ENCODE data around the gene PNPLA5. TPM values are rescaled to one million over a fixed set of nuclear protein-coding genes. Genes with fewer than 3 reads are reported as not detected.
A peak's percentile ranks its signal among the peaks of the same experiment; 100 is the strongest.
"Not testable (repeated sequence)": the region's sequence is repeated elsewhere in the genome, so short reads cannot be mapped to it uniquely, and the experiment has no call there.

The PNPLA5 gene
- polyA plus RNA-seq, 6 donors from 2014 or later: not detected

- peaks cover 0 to 3% (median 0%) of the 10 kb centered on the region in 7 donors for H3K9me3 Mint-ChIP-seq
- ATAC-seq (ENCODE audit: low read depth in 2 of 2) (no peak), DNase-seq (no peak)
- H3K27me3 Mint-ChIP-seq: peaks cover 22 to 84% (median 70%) of the 10 kb centered on the region in 3 donors
- H3K4me3 Mint-ChIP-seq: no peak overlapping the region
- H3K4me1 Mint-ChIP-seq: peaks cover 9 to 17% (median 12%) of the 10 kb centered on the region in 3 donors
- no peaks in the 10 kb centered on the region for H3K36me3 Mint-ChIP-seq
- H3K27ac Mint-ChIP-seq: no peak overlapping the region
Observed at GRCh38 chr22:43921370-43921769, 29.6 kb upstream of the PNPLA5 start.

DNA sequence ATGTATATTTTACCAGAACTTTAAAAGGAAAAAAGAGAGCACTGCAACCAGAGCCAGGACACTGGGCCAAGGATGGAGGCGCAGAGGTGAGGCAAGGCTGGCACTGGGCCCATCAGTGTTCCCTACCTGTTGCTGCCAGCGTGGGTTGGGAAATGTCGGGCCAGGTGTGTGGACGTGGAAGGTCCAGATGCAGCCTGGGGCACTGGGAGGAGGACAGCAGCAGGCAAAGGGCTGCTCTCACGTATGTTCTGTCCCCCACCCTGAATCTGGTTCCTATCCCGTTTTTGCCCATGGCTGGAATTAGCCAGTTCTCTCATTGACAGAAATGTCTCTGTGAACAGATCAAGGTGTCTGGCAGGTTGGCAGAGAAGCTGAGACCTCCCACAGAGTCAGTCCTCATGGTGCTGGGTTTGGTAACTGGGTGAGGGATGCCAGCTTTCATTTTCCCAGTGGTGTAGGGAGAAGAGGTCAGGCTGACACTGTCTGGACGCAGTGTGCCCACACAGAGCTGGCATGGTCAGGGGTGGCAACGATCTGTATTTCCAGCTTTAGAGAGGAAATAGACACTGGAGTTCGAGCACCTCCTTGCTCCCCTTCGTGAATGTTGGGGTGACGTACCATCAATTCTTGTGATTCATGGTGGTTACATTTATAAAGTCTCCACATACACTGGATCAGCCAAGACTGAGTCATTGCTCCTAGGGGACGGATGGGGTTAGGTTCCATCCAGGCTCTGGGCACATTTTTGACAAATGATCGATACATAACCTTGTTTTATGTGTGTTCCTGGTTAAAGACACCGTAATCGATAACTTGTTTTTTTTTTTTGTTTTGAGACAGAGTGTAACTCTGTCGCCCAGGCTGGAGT lies 27.5 kb upstream of the PNPLA5 start:
- H3K36me3 Mint-ChIP-seq: no peaks in the 10 kb centered on the region
- no peak overlapping the region for H3K4me3 Mint-ChIP-seq
- no peak overlapping the region for H3K27ac Mint-ChIP-seq
- ATAC-seq (ENCODE audit: low read depth in 2 of 2) (no peak), DNase-seq (no peak)
- peaks cover 9 to 12% (median 9%) of the 10 kb centered on the region in 3 donors for H3K4me1 Mint-ChIP-seq
- H3K9me3 Mint-ChIP-seq: peaks cover 0 to 3% (median 0%) of the 10 kb centered on the region in 7 donors
- peaks cover 22 to 76% (median 59%) of the 10 kb centered on the region in 3 donors for H3K27me3 Mint-ChIP-seq

DNA sequence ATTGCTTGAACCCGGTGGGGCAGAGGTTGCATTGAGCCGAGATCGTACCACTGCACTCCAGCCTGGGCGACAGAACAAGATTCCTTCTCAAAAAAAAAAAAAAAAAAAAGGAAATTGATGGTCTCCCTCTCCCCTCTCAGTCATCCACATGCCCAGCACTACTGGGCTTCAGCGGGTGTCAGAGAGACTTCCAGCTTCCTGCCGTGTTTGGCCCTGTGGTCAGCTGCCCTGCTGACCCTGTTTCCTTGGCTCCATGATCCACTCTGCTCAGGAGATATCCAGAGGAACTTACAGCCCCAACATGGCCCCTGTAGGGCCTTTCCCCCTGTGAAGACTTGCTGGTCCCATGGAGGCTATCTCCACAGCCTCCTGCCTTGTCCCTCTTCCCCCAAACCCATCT lies 25.7 kb upstream of the PNPLA5 start:
- peaks cover 2 to 5% (median 3%) of the 10 kb centered on the region in 3 donors for H3K4me1 Mint-ChIP-seq
- ATAC-seq (ENCODE audit: low read depth in 2 of 2): no peak
- H3K9me3 Mint-ChIP-seq: peaks cover 0 to 5% (median 0%) of the 10 kb centered on the region in 7 donors
- H3K4me3 Mint-ChIP-seq: no peak overlapping the region
- peaks cover 23 to 63% (median 60%) of the 10 kb centered on the region in 3 donors for H3K27me3 Mint-ChIP-seq
- H3K27ac Mint-ChIP-seq: no peak overlapping the region
- no peak for DNase-seq
- no peaks in the 10 kb centered on the region for H3K36me3 Mint-ChIP-seq

- H3K4me1 Mint-ChIP-seq: peaks cover 0 to 5% (median 0%) of the 10 kb centered on the region in 3 donors
- no peak for DNase-seq
- H3K4me3 Mint-ChIP-seq: no peak overlapping the region
- no peaks in the 10 kb centered on the region for H3K36me3 Mint-ChIP-seq
- no peak for ATAC-seq (ENCODE audit: low read depth in 2 of 2)
- H3K9me3 Mint-ChIP-seq: peaks cover 0 to 5% (median 0%) of the 10 kb centered on the region in 7 donors
- H3K27ac Mint-ChIP-seq: no peak overlapping the region
- peaks cover 22 to 45% (median 43%) of the 10 kb centered on the region in 3 donors for H3K27me3 Mint-ChIP-seq
Observed at GRCh38 chr22:43911351-43911750, 19.5 kb upstream of the PNPLA5 start.

- H3K36me3 Mint-ChIP-seq: no peaks in the 10 kb centered on the region
- peaks cover 0 to 5% (median 0%) of the 10 kb centered on the region in 7 donors for H3K9me3 Mint-ChIP-seq
- H3K4me3 Mint-ChIP-seq: no peak overlapping the region
- no peak for DNase-seq
- ATAC-seq (ENCODE audit: low read depth in 2 of 2): no peak
- H3K27me3 Mint-ChIP-seq: peaks cover 26 to 43% (median 38%) of the 10 kb centered on the region in 3 donors
- no peak overlapping the region for H3K27ac Mint-ChIP-seq
- H3K4me1 Mint-ChIP-seq: peaks cover 0 to 5% (median 0%) of the 10 kb centered on the region in 3 donors
Observed at GRCh38 chr22:43910178-43910695, 18.4 kb upstream of the PNPLA5 start.

- H3K27ac Mint-ChIP-seq: no peak overlapping the region
- ATAC-seq (ENCODE audit: low read depth in 2 of 2) (no peak), DNase-seq (no peak)
- H3K27me3 Mint-ChIP-seq: peaks cover 26 to 43% (median 38%) of the 10 kb centered on the region in 3 donors
- no peak overlapping the region for H3K4me3 Mint-ChIP-seq
- H3K36me3 Mint-ChIP-seq: no peaks in the 10 kb centered on the region
- peaks cover 0 to 5% (median 0%) of the 10 kb centered on the region in 3 donors for H3K4me1 Mint-ChIP-seq
- peaks cover 0 to 5% (median 0%) of the 10 kb centered on the region in 7 donors for H3K9me3 Mint-ChIP-seq
Observed at GRCh38 chr22:43909708-43910107, 17.9 kb upstream of the PNPLA5 start.

GRCh38 chr22:43905681-43906080 lies 13.9 kb upstream of the PNPLA5 start:
- H3K4me3 Mint-ChIP-seq: no peak overlapping the region
- no peaks in the 10 kb centered on the region for H3K36me3 Mint-ChIP-seq
- H3K9me3 Mint-ChIP-seq: no peaks in the 10 kb centered on the region
- peak overlapping the region in 1 of 6 donors; percentile 64 for H3K27ac Mint-ChIP-seq
- ATAC-seq (ENCODE audit: low read depth in 2 of 2) (no peak), DNase-seq (no peak)
- H3K4me1 Mint-ChIP-seq: no peaks in the 10 kb centered on the region
- peaks cover 19 to 49% (median 36%) of the 10 kb centered on the region in 3 donors for H3K27me3 Mint-ChIP-seq

DNA sequence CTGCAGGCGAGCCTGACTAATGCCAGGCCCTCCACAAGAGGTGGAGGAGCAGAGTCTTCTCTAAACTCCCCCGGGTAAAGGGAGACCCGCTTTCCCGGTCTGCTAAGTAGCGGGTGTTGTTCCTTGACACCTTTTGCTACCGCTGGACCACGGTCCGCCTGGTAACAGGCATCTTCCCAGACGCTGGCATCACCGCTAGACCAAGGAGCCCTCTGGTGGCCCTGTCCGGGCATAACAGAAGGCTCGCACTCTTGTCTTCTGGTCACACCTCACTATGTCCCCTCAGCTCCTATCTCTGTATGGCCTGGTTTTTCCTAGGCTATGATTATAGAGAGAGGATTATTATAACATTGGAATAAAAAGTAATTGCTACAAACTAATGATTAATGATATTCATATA lies 12.6 kb upstream of the PNPLA5 start:
- not testable (repeated sequence) for ATAC-seq (ENCODE audit: low read depth in 2 of 2); H3K36me3 Mint-ChIP-seq; H3K9me3 Mint-ChIP-seq; H3K27ac Mint-ChIP-seq; H3K4me3 Mint-ChIP-seq; H3K4me1 Mint-ChIP-seq; DNase-seq
- peaks cover 12 to 38% (median 23%) of the 10 kb centered on the region in 3 donors for H3K27me3 Mint-ChIP-seq

DNA sequence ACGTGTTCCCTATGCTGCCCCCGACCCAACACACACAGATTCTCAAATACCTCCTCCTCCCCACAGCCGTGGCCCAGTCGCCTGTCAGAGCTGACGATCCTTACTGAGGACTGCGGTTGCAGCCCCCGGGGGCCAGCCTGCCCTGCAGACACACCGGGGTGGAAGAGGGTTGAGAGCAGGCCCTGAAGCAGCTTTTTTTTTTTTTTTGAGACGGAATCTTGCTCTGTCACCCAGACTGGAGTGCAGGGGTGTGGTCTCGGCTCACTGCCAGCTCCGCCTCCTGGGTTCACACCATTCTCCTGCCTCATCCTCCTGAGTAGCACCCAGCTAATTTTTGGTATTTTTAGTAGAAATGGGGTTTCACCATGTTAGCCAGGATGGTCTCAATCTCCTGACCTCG lies 11.2 kb upstream of the PNPLA5 start:
- not testable (repeated sequence) for DNase-seq; H3K27ac Mint-ChIP-seq; ATAC-seq (ENCODE audit: low read depth in 2 of 2); H3K36me3 Mint-ChIP-seq; H3K4me1 Mint-ChIP-seq; H3K9me3 Mint-ChIP-seq; H3K4me3 Mint-ChIP-seq
- peaks cover 12 to 44% (median 26%) of the 10 kb centered on the region in 3 donors for H3K27me3 Mint-ChIP-seq

DNA sequence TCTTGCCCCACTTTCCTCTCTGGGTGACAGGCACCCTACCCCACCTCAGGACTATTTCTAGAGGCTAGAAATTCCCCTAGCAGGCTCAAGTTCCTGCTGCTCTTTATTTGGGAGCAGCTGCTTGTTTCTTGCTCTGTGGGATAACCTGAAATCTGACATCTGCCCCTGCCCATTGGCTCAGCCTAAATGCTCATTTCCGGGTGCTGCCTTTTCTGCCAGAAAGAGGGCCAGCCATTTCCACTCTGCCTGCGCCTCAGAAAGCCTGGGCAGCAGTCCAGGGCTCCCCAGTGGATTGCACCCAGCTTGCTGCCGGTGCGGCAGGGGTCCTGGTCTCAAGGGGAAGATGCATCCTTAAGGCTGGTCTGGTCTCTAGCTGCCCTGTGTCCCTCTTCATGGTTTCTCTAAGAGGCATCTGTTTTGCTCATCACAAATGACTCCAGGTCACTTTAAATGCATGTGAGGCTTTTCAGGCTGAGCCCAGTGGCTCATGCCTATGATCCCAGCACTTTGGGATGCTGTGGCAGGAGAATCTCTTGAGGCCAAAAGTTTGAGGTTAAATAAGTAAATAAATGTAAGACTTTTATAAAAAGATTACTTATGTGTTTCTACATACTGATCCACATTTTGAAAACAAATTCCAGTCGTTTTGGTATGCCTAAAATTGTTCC lies 10.3 kb upstream of the PNPLA5 start:
- ATAC-seq (ENCODE audit: low read depth in 2 of 2): no peak
- DNase-seq: no peak
- Mint-ChIP-seq H3K36me3 (no peaks in the 10 kb centered on the region), H3K4me3 (no peak overlapping the region), H3K27me3 (peaks cover 12 to 39% (median 26%) of the 10 kb centered on the region in 3 donors), H3K9me3 (no peaks in the 10 kb centered on the region), H3K4me1 (no peaks in the 10 kb centered on the region), H3K27ac (no peak overlapping the region)

DNA sequence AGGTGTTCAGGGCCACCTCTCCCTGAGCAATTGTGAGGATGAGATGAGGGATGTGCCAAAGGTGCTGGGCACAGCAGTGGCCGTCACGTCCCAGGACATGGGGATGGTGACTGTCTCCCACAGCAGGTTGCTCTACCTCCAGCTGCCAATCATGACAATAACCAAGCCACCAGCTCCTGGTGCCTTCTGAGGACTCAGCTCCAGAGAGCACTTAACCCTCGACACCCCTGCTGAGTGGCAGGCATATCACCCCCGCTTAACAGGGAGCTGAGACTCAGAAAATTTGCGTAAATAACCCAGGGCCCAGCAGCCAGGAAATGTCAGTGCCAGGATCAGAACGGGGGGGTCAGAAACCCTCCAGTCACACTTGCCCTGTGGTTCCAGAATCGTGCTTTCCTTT lies 8.4 kb upstream of the PNPLA5 start:
- H3K27me3 Mint-ChIP-seq: peaks cover 8 to 48% (median 32%) of the 10 kb centered on the region in 3 donors

GRCh38 chr22:43897751-43898261 lies 6.0 kb upstream of the PNPLA5 start:
- Mint-ChIP-seq H3K36me3 (no peaks in the 10 kb centered on the region), H3K9me3 (no peaks in the 10 kb centered on the region), H3K27me3 (peaks cover 0 to 45% (median 31%) of the 10 kb centered on the region in 3 donors), H3K27ac (peak overlapping the region in 1 of 6 donors; percentile 49), H3K4me1 (no peaks in the 10 kb centered on the region), H3K4me3 (no peak overlapping the region)
- DNase-seq: no peak
- no peak for ATAC-seq (ENCODE audit: low read depth in 2 of 2)

More for the DNA sequence above, 8.4 kb upstream of the PNPLA5 start:
- ATAC-seq (ENCODE audit: low read depth in 2 of 2): no peak
- H3K9me3 Mint-ChIP-seq: no peaks in the 10 kb centered on the region
- no peak overlapping the region for H3K27ac Mint-ChIP-seq
- DNase-seq: no peak
- no peaks in the 10 kb centered on the region for H3K4me1 Mint-ChIP-seq
- H3K4me3 Mint-ChIP-seq: no peak overlapping the region
- H3K36me3 Mint-ChIP-seq: no peaks in the 10 kb centered on the region

DNA sequence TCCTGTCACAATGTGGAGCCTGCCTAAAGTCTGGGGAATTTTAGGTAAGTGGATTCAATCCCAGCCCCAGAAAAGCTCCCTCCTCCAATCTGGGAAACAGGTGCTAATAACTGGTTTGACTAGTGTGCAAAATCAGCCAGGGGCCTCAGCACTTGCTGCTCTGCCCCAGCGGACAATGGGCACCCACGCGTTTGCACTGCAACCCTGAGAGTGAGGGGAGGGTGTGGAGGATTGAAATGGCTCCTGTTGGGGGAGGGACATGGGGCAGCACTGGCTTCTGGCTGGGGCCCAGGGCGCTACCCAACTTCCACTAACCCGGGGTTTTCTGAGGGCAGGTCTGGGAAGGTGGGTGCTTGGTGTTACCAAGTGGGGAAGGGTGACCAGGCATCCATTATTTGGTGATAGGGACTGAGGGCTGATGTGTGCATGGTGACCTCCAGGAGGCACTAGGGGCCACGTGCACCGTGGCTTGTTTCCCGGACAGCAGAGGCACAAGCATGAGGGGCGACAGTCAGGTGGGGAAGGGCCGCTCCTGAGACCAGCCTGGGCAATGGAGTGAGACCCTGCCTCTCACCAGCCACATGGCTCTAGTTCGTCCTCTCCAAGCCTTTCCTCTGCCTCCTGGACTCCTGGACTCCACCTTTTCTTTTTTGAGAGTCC lies 4.3 kb upstream of the PNPLA5 start:
- peaks cover 7 to 47% (median 23%) of the 10 kb centered on the region in 3 donors for H3K27me3 Mint-ChIP-seq
- H3K4me3 Mint-ChIP-seq: no peak overlapping the region
- DNase-seq (no peak), ATAC-seq (ENCODE audit: low read depth in 2 of 2) (no peak)
- no peaks in the 10 kb centered on the region for H3K36me3 Mint-ChIP-seq
- H3K9me3 Mint-ChIP-seq: no peaks in the 10 kb centered on the region
- H3K27ac Mint-ChIP-seq: peak overlapping the region in 1 of 6 donors; percentile 15
- no peaks in the 10 kb centered on the region for H3K4me1 Mint-ChIP-seq

All from naive B cell (primary cell).